Erythroblast (primary cell): ENCODE data around the gene PHRF1.

Experiments used
- GATA1 ChIP-seq: IDR thresholded peaks from 2 replicates; pipeline ENCODE4 v1.6.1; 2011; ENCODE audit warnings: low read depth, mild to moderate bottlenecking, control low read depth, low read length, moderate library complexity
- POLR2A ChIP-seq: IDR thresholded peaks from 2 replicates; pipeline ENCODE4 v1.6.1; 2011; ENCODE audit warnings: mild to moderate bottlenecking, low read length

DNA sequence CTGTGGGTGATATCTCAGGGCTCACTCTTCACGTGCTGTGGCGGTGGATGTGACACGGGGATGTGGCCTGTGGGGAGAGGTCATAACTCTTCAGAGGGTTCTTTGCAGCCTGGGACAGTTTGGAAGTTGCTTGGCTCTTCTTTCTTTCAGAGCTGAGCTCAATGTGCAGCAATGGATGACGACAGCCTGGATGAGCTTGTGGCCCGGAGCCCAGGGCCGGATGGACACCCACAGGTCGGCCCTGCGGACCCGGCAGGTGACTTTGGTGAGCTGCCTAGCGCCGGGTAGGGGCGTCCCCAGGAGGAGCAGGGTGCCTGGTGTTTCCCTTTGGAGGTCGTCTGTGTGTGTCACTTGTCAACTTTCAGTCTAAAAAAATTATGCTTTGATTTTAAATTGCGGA, 5.1 kb downstream of the PHRF1 start:
- TF ChIP-seq POLR2A (no peak), GATA1 (no peak)
